ENCODE results near the gene ACSF2. TPM values are rescaled to one million over a fixed set of nuclear protein-coding genes. Genes with fewer than 3 reads are reported as not detected.

ACSF2 gene
- polyA plus RNA-seq, 1 donor from 2014 or later, result not detected

DNA sequence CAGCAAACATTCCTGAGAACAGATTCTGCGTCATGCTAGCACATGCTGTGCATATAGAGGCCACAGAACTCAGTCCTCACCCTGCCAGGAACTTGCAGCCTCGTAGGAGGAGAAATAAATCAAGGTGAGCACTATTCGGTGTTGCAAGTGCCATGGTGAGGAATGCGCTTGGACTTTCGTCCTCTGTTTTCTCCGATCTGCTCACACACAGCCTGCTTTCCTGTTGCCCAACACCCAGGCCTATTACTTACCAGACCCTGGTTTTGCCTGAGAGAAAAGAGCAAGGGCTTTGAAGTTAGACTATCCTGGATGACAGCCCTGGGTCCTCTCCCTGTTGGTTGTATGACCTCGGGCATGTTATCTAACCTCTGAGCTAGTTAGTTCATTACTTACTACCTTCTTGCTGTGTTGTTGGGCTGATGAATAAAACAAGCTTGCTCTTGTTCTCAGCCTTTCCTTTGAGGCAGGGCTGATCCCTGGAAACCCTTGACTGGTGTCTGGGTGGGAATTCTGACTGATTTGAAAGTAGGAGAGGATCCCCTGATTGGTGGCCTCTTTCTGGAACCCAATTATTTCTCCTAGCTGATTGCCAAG lies 2.9 kb downstream of the ACSF2 start:
- no peaks in the 10 kb centered on the region for H3K79me2 ChIP-seq (replicated peaks; ENCODE audit: insufficient read depth, low read length)
- H3K9ac ChIP-seq (ENCODE audit: low read length), result no peak overlapping the region
- no peaks in the 10 kb centered on the region for H3K9me2 ChIP-seq (ENCODE audit: insufficient read depth, low read length)
- no peaks in the 10 kb centered on the region for H3F3A ChIP-seq (ENCODE audit: insufficient read depth, low read length, poor library complexity, severe bottlenecking)
- H3K9me3 ChIP-seq (ENCODE audit: low read length), result no peaks in the 10 kb centered on the region
- peaks cover 7% of the 10 kb centered on the region for H3K27me3 ChIP-seq (ENCODE audit: insufficient read depth, low read depth, low read length)
- no peak overlapping the region for H2AFZ ChIP-seq (ENCODE audit: low read depth, low read length)
- H3K4me3 ChIP-seq (ENCODE audit: low read length), result no peak overlapping the region
- H3K36me3 ChIP-seq (ENCODE audit: insufficient read depth, low read length), result no peaks in the 10 kb centered on the region
- H4K20me1 ChIP-seq (ENCODE audit: insufficient read depth), result no peaks in the 10 kb centered on the region
- no peak overlapping the region for H3K27ac ChIP-seq (ENCODE audit: low read length)
- no peak overlapping the region for H3K4me2 ChIP-seq (ENCODE audit: low read length)
- TF ChIP-seq SMC3 (conservative IDR thresholded peaks at IDR 0.05; ENCODE audit: poor library complexity) (no peak), TAF1 (IDR thresholded peaks at IDR 0.05; ENCODE audit: low read depth) (no peak), POLR2AphosphoS5 (IDR thresholded peaks at IDR 0.05) (no peak), EP300 (conservative IDR thresholded peaks at IDR 0.05; ENCODE audit: poor library complexity, severe bottlenecking) (no peak), RAD21 (conservative IDR thresholded peaks at IDR 0.05) (no peak), MXI1 (conservative IDR thresholded peaks at IDR 0.05; ENCODE audit: poor library complexity, severe bottlenecking) (no peak), EZH2 (IDR thresholded peaks at IDR 0.05; ENCODE audit: borderline replicate concordance, insufficient read depth, low read length, poor library complexity, severe bottlenecking) (no peak), CTCF (IDR thresholded peaks at IDR 0.05; ENCODE audit: poor library complexity, severe bottlenecking) (no peak)
- TF ChIP-seq, protein P1, sequence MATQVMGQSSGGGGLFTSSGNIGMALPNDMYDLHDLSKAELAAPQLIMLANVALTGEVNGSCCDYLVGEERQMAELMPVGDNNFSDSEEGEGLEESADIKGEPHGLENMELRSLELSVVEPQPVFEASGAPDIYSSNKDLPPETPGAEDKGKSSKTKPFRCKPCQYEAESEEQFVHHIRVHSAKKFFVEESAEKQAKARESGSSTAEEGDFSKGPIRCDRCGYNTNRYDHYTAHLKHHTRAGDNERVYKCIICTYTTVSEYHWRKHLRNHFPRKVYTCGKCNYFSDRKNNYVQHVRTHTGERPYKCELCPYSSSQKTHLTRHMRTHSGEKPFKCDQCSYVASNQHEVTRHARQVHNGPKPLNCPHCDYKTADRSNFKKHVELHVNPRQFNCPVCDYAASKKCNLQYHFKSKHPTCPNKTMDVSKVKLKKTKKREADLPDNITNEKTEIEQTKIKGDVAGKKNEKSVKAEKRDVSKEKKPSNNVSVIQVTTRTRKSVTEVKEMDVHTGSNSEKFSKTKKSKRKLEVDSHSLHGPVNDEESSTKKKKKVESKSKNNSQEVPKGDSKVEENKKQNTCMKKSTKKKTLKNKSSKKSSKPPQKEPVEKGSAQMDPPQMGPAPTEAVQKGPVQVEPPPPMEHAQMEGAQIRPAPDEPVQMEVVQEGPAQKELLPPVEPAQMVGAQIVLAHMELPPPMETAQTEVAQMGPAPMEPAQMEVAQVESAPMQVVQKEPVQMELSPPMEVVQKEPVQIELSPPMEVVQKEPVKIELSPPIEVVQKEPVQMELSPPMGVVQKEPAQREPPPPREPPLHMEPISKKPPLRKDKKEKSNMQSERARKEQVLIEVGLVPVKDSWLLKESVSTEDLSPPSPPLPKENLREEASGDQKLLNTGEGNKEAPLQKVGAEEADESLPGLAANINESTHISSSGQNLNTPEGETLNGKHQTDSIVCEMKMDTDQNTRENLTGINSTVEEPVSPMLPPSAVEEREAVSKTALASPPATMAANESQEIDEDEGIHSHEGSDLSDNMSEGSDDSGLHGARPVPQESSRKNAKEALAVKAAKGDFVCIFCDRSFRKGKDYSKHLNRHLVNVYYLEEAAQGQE (IDR thresholded peaks at IDR 0.05; ENCODE audit: borderline replicate concordance), result no peak

- Histone ChIP-seq H3K36me3 (ENCODE audit: insufficient read depth, low read length) (no peaks in the 10 kb centered on the region), H2AFZ (ENCODE audit: low read depth, low read length) (no peak overlapping the region), H3K9ac (ENCODE audit: low read length) (no peak overlapping the region), H3F3A (ENCODE audit: insufficient read depth, low read length, poor library complexity, severe bottlenecking) (no peaks in the 10 kb centered on the region), H3K27ac (ENCODE audit: low read length) (no peak overlapping the region), H3K27me3 (ENCODE audit: insufficient read depth, low read depth, low read length) (peaks cover 7% of the 10 kb centered on the region), H3K4me2 (ENCODE audit: low read length) (no peak overlapping the region), H3K9me3 (ENCODE audit: low read length) (no peaks in the 10 kb centered on the region), H4K20me1 (ENCODE audit: insufficient read depth) (no peaks in the 10 kb centered on the region), H3K9me2 (ENCODE audit: insufficient read depth, low read length) (no peaks in the 10 kb centered on the region), H3K79me2 (replicated peaks; ENCODE audit: insufficient read depth, low read length) (no peaks in the 10 kb centered on the region), H3K4me3 (ENCODE audit: low read length) (no peak overlapping the region)
- TF ChIP-seq RAD21 (conservative IDR thresholded peaks at IDR 0.05), result no peak
- TF ChIP-seq CTCF (IDR thresholded peaks at IDR 0.05; ENCODE audit: poor library complexity, severe bottlenecking), result no peak
- TF ChIP-seq SMC3 (conservative IDR thresholded peaks at IDR 0.05; ENCODE audit: poor library complexity), result no peak
- TF ChIP-seq TAF1 (IDR thresholded peaks at IDR 0.05; ENCODE audit: low read depth), result no peak
- TF ChIP-seq, protein P1 (IDR thresholded peaks at IDR 0.05; ENCODE audit: borderline replicate concordance), result no peak
- TF ChIP-seq EZH2 (IDR thresholded peaks at IDR 0.05; ENCODE audit: borderline replicate concordance, insufficient read depth, low read length, poor library complexity, severe bottlenecking), result no peak
- no peak for TF ChIP-seq EP300 (conservative IDR thresholded peaks at IDR 0.05; ENCODE audit: poor library complexity, severe bottlenecking)
- TF ChIP-seq MXI1 (conservative IDR thresholded peaks at IDR 0.05; ENCODE audit: poor library complexity, severe bottlenecking), result no peak
- TF ChIP-seq POLR2AphosphoS5 (IDR thresholded peaks at IDR 0.05), result no peak
These were observed 3.8 kb downstream of the ACSF2 start for GRCh38 chr17:50429793-50430192.

Data from neural cell (in vitro differentiated cells).